H9 (cell line): Measurements from ENCODE around the gene CCDC28B. TPM values are rescaled to one million over a fixed set of nuclear protein-coding genes. Genes with fewer than 3 reads are reported as not detected.

Source experiments
- DNase-seq: peaks from one replicate; pipeline ENCODE4 v3.0.0-alpha.2; 2017
- H2AFZ ChIP-seq: one replicate; pipeline ENCODE4 v1.6.1; 2013; ENCODE audit warnings: mild to moderate bottlenecking, low read length, control low read depth, moderate library complexity
- H2AK5ac ChIP-seq: 2 replicates; pipeline ENCODE4 v1.6.1; 2013; ENCODE audit warnings: low read length, control low read depth, mixed read lengths; ENCODE audit not compliant: insufficient read length
- H2BK120ac ChIP-seq: one replicate; pipeline ENCODE4 v1.6.1; 2013; ENCODE audit warnings: low read depth, mild to moderate bottlenecking, low read length, control low read depth, inconsistent platforms; ENCODE audit not compliant: poor library complexity, severe bottlenecking
- H2BK12ac ChIP-seq: 2 replicates; pipeline ENCODE4 v1.6.1; 2013; ENCODE audit warnings: low read length, control low read depth, mixed read lengths, low read depth; ENCODE audit not compliant: insufficient read length
- H2BK15ac ChIP-seq: 2 replicates; pipeline ENCODE4 v1.6.1; 2013; ENCODE audit warnings: low read depth, low read length, control low read depth
- H2BK20ac ChIP-seq: one replicate; pipeline ENCODE4 v1.6.1; 2013; ENCODE audit warnings: low read depth, mild to moderate bottlenecking, low read length, control low read depth, inconsistent platforms; ENCODE audit not compliant: poor library complexity, severe bottlenecking
- H2BK5ac ChIP-seq: 2 replicates; pipeline ENCODE4 v1.6.1; 2013; ENCODE audit warnings: low read length, control low read depth, mixed read lengths; ENCODE audit not compliant: insufficient read length
- H3K14ac ChIP-seq: 2 replicates; pipeline ENCODE4 v1.6.1; 2013; ENCODE audit warnings: low read length, control low read depth; ENCODE audit not compliant: insufficient read depth
- H3K18ac ChIP-seq: 2 replicates; pipeline ENCODE4 v1.6.1; 2013; ENCODE audit warnings: low read depth, mild to moderate bottlenecking, mixed read lengths, low read length, control low read depth; ENCODE audit not compliant: insufficient read length
- H3K23ac ChIP-seq: 2 replicates; pipeline ENCODE4 v1.6.1; 2013; ENCODE audit warnings: low read length, control low read depth, mixed read lengths, low read depth; ENCODE audit not compliant: insufficient read length
- H3K23me2 ChIP-seq: 2 replicates; pipeline ENCODE4 v1.6.1; 2013; ENCODE audit warnings: low read depth, mild to moderate bottlenecking, mixed read lengths, low read length, control low read depth; ENCODE audit not compliant: insufficient read length, poor library complexity, severe bottlenecking
- H3K27ac ChIP-seq: 2 replicates; pipeline ENCODE4 v1.5.1; 2013; ENCODE audit warnings: low read length, control low read depth, mixed read lengths, low read depth; ENCODE audit not compliant: insufficient read length
- H3K27me3 ChIP-seq: 2 replicates; pipeline ENCODE4 v1.6.1; 2013; ENCODE audit warnings: low read length, control low read depth, inconsistent platforms; ENCODE audit not compliant: insufficient read depth
- H3K4ac ChIP-seq: 2 replicates; pipeline ENCODE4 v1.6.1; 2013; ENCODE audit warnings: low read depth, mild to moderate bottlenecking, control low read depth, inconsistent platforms, low read length, moderate library complexity
- H3K4me1 ChIP-seq: 2 replicates; pipeline ENCODE4 v1.6.1; 2013; ENCODE audit warnings: low read length, control low read depth, inconsistent platforms; ENCODE audit not compliant: insufficient read depth
- H3K4me2 ChIP-seq: 2 replicates; pipeline ENCODE4 v1.6.1; 2013; ENCODE audit warnings: low read length, control low read depth, mixed read lengths; ENCODE audit not compliant: insufficient read length, insufficient read depth
- H3K56ac ChIP-seq: 2 replicates; pipeline ENCODE4 v1.6.1; 2013; ENCODE audit warnings: low read depth, mild to moderate bottlenecking, mixed read lengths, low read length, control low read depth; ENCODE audit not compliant: insufficient read length
- H3K79me1 ChIP-seq: 2 replicates; pipeline ENCODE4 v1.6.1; 2013; ENCODE audit warnings: low read depth, mild to moderate bottlenecking, moderate library complexity, low read length, control low read depth, inconsistent platforms; ENCODE audit not compliant: insufficient read depth, poor library complexity, severe bottlenecking
- H3K79me2 ChIP-seq: 2 replicates; pipeline ENCODE4 v1.6.1; 2013; ENCODE audit warnings: low read length, control low read depth, inconsistent platforms; ENCODE audit not compliant: insufficient read depth
- H3K9ac ChIP-seq: 2 replicates; pipeline ENCODE4 v1.6.1; 2013; ENCODE audit warnings: low read length, control low read depth, mixed read lengths; ENCODE audit not compliant: insufficient read length; ENCODE audit errors: extremely low read depth
- H3K9me3 ChIP-seq: one replicate; pipeline ENCODE4 v1.6.1; 2013; ENCODE audit warnings: low read depth, low read length, inconsistent platforms; ENCODE audit not compliant: control insufficient read depth
- H3T11ph ChIP-seq: one replicate; pipeline ENCODE4 v1.6.1; 2013; ENCODE audit warnings: mild to moderate bottlenecking, low read length, control low read depth, inconsistent platforms
- H4K20me1 ChIP-seq: one replicate; pipeline ENCODE4 v1.6.1; 2013; ENCODE audit not compliant: control insufficient read depth, insufficient read length, insufficient read depth
- H4K5ac ChIP-seq: 2 replicates; pipeline ENCODE4 v1.6.1; 2013; ENCODE audit warnings: low read depth, mild to moderate bottlenecking, mixed read lengths, low read length, control low read depth; ENCODE audit not compliant: insufficient read length
- H4K8ac ChIP-seq: replicated peaks from 2 replicates; pipeline ENCODE4 v1.6.1; 2013; ENCODE audit warnings: low read length, control low read depth, mixed read lengths, low read depth; ENCODE audit not compliant: insufficient read length
- H4K91ac ChIP-seq: 2 replicates; pipeline ENCODE4 v1.6.1; 2013; ENCODE audit warnings: low read depth, mild to moderate bottlenecking, moderate library complexity, mixed read lengths, low read length, control low read depth; ENCODE audit not compliant: insufficient read length
- H3K27ac Mint-ChIP-seq, 3 experiments: 2 replicates in 2 of 3; 3 replicates in 1 of 3; pipeline ENCODE4 v1.8.0; 2020 to 2021; ENCODE audit warnings: mixed read lengths in 3 of 3, mild to moderate bottlenecking in 1 of 3, moderate library complexity in 1 of 3
- H3K27me3 Mint-ChIP-seq: 2 replicates; pipeline ENCODE4 v1.8.0; 2021; ENCODE audit warnings: low read depth, mild to moderate bottlenecking, moderate library complexity, mixed read lengths
- H3K36me3 Mint-ChIP-seq, 3 experiments: 2 replicates in 2 of 3; 3 replicates in 1 of 3; pipeline ENCODE4 v1.8.0; 2020 to 2021; ENCODE audit warnings: low read depth in 3 of 3, mixed read lengths in 3 of 3; ENCODE audit not compliant: insufficient read depth in 1 of 3
- H3K4me1 Mint-ChIP-seq, 2 experiments: 2 replicates each; pipeline ENCODE4 v1.8.0; 2020; ENCODE audit warnings: mixed read lengths in 2 of 2
- H3K4me3 Mint-ChIP-seq, 2 experiments: 2 replicates in 1 of 2; 3 replicates in 1 of 2; pipeline ENCODE4 v1.8.0; 2020 to 2021; ENCODE audit warnings: mild to moderate bottlenecking in 2 of 2, mixed read lengths in 2 of 2, moderate library complexity in 1 of 2
- H3K9me3 Mint-ChIP-seq, 2 experiments: 2 replicates in 1 of 2; 3 replicates in 1 of 2; pipeline ENCODE4 v1.8.0; 2020; ENCODE audit warnings: mild to moderate bottlenecking in 2 of 2, mixed read lengths in 2 of 2, moderate library complexity in 1 of 2
- CTCF ChIP-seq: fragments of 200-600 bp; sonication (generic); conservative IDR thresholded peaks from 3 replicates; pipeline ENCODE4 v1.8.0; 2021; ENCODE audit warnings: antibody characterized with exemption, mild to moderate bottlenecking
- WGBS: extraction: QIAGEN DNeasy Blood & Tissue Kit; methylation state at CpG from one replicate; pipeline ENCODE4 v1.1.7; 2013; ENCODE audit warnings: missing lambda C conversion rate, low lambda C conversion rate, mixed read lengths; ENCODE audit not compliant: insufficient read length; ENCODE audit errors: extremely low coverage; 5-methylcytosine and 5-hydroxymethylcytosine counted together
- total RNA-seq: library from RNA; stranded (reverse); gene quantifications from 2 replicates; pipeline ENCODE4 v1.2.1, GENCODE V29; 2021

Gene CCDC28B
- total RNA-seq, 1 experiment from 2014 or later, result 20.7 TPM

GRCh38 chr1:32228771-32229170, 28.4 kb downstream of the CCDC28B start:
- Histone ChIP-seq H3K4ac (no peak overlapping the region), H4K8ac (no peak overlapping the region), H2BK20ac (no peak overlapping the region), H2AK5ac (no peak overlapping the region), H2BK12ac (no peak overlapping the region), H3K9ac (no peak overlapping the region), H3K27ac (no peak overlapping the region), H4K91ac (no peak overlapping the region), H4K20me1 (no peaks in the 10 kb centered on the region), H2AFZ (no peak overlapping the region), H2BK120ac (no peak overlapping the region), H3K9me3 (no peaks in the 10 kb centered on the region), H3K4me2 (no peak overlapping the region), H3K79me1 (no peaks in the 10 kb centered on the region), H3K14ac (no peak overlapping the region), H3K56ac (no peak overlapping the region), H3K18ac (no peak overlapping the region), H3T11ph (no peak overlapping the region), H3K79me2 (no peaks in the 10 kb centered on the region), H3K4me1 (no peaks in the 10 kb centered on the region), H3K27me3 (no peaks in the 10 kb centered on the region), H3K23me2 (no peaks in the 10 kb centered on the region), H2BK15ac (no peak overlapping the region), H4K5ac (no peak overlapping the region), H2BK5ac (no peak overlapping the region), H3K23ac (no peak overlapping the region)
- Mint-ChIP-seq H3K4me3 (no peak overlapping the region), H3K4me1 (peaks cover 2 to 5% of the 10 kb centered on the region in 2 experiments; a peak in 3 of 4 replicates), H3K36me3 (peaks cover 43 to 75% (median 61%) of the 10 kb centered on the region in 3 experiments), H3K9me3 (no peaks in the 10 kb centered on the region), H3K27ac (peak overlapping the region in 1 of 3 experiments; percentile 56; a peak in 1 of 7 replicates), H3K27me3 (no peaks in the 10 kb centered on the region)
- WGBS, result no CpG with 5 or more reads among the region's 3 CpGs
- no peak for DNase-seq
- TF ChIP-seq CTCF, result no peak
